Adrenal gland (tissue), 5 donors: ENCODE data around the gene BCAS3.
"Not testable (repeated sequence)": the region's sequence is repeated elsewhere in the genome, so short reads cannot be mapped to it uniquely, and the experiment has no call there.

Experiments
- POLR2A ChIP-seq, 2 donors: fragments of 450-650 bp; IDR thresholded peaks; one replicate each; pipeline ENCODE4 v1.6.1; 2017; ENCODE audit warnings: antibody characterized with exemption in 2 of 2, mild to moderate bottlenecking in 2 of 2, moderate library complexity in 1 of 2
- TF ChIP-seq, protein P1 (sequence below), 6 experiments: fragments of 450-650 bp in 4 of 6; fragments of 200-600 bp in 2 of 6; sonication (generic) in 1 of 6; IDR thresholded peaks; 1 replicate in 5 of 6; 2 replicates in 1 of 6; pipeline versions ENCODE4 v1.5.1 to v1.8.0; 2016 to 2021; ENCODE audit warnings: antibody characterized with exemption in 6 of 6, mild to moderate bottlenecking in 2 of 6, moderate library complexity in 1 of 6
- donor health status: DM: no; HTN: no; CAD: no.

DNA sequence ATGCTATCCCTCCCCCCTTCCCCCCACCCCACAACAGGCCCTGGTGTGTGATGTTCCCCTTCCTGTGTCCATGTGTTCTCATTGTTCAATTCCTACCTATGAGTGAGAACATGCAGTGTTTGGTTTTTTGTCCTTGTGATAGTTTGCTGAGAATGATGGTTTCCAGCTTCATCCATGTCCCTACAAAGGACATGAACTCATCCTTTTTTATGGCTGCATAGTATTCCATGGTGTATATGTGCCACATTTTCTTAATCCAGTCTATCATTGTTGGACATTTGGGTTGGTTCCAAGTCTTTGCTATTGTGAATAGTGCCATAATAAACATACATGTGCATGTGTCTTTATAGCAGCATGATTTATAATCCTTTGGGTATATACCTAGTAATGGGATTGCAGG is 258.3 kb downstream of the BCAS3 start:
- TF ChIP-seq, protein P1, sequence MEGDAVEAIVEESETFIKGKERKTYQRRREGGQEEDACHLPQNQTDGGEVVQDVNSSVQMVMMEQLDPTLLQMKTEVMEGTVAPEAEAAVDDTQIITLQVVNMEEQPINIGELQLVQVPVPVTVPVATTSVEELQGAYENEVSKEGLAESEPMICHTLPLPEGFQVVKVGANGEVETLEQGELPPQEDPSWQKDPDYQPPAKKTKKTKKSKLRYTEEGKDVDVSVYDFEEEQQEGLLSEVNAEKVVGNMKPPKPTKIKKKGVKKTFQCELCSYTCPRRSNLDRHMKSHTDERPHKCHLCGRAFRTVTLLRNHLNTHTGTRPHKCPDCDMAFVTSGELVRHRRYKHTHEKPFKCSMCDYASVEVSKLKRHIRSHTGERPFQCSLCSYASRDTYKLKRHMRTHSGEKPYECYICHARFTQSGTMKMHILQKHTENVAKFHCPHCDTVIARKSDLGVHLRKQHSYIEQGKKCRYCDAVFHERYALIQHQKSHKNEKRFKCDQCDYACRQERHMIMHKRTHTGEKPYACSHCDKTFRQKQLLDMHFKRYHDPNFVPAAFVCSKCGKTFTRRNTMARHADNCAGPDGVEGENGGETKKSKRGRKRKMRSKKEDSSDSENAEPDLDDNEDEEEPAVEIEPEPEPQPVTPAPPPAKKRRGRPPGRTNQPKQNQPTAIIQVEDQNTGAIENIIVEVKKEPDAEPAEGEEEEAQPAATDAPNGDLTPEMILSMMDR (IDR thresholded peaks at IDR 0.05) = not testable (repeated sequence)
- TF ChIP-seq POLR2A (IDR thresholded peaks at IDR 0.05) = not testable (repeated sequence)
